Measurements from ENCODE around the gene BANF2. TPM values are rescaled to one million over a fixed set of nuclear protein-coding genes. Genes with fewer than 3 reads are reported as not detected.

Gene BANF2
- polyA plus RNA-seq, 3 donors, result not detected

GRCh38 chr20:17678886-17679285 is 20.9 kb upstream of the BANF2 start:
- Mint-ChIP-seq H3K9me3 (no peaks in the 10 kb centered on the region), H3K27ac (peak overlapping the region in 4 of 7 donors; percentile 5 to 70 (median 42)), H3K4me1 (peaks cover 40% of the 10 kb centered on the region), H3K36me3 (peaks cover 41 to 48% of the 10 kb centered on the region in 2 donors), H3K4me3 (no peak overlapping the region), H3K27me3 (ENCODE audit: low read depth in 3 of 3) (no peaks in the 10 kb centered on the region)
- Histone ChIP-seq H2AFZ (ENCODE audit: insufficient read depth, low read depth, low read length, poor library complexity, severe bottlenecking) (no peak overlapping the region), H3K4me3 (replicated peaks in 1 of 3; ENCODE audit: low read depth in 2 of 3, low read length in 3 of 3) (no peak overlapping the region), H3K36me3 (replicated peaks in 1 of 2; ENCODE audit: control insufficient read depth in 1 of 2, insufficient read depth in 2 of 2, low read length in 2 of 2) (peaks cover 19 to 48% of the 10 kb centered on the region in 2 donors), H3K9ac (ENCODE audit: insufficient read depth, low read length, poor library complexity, severe bottlenecking) (no peak overlapping the region), H4K20me1 (ENCODE audit: insufficient read depth, low read length) (peaks cover 38% of the 10 kb centered on the region), H3K4me1 (ENCODE audit: control insufficient read depth in 1 of 2, insufficient read depth in 2 of 2, low read length in 2 of 2) (peaks cover 19 to 22% of the 10 kb centered on the region in 2 donors), H3K9me3 (replicated peaks in 1 of 2; ENCODE audit: control insufficient read depth in 1 of 2, insufficient read depth in 1 of 2, low read length in 2 of 2) (no peaks in the 10 kb centered on the region), H3K4me2 (replicated peaks; ENCODE audit: extremely low read depth, low read length, poor library complexity, severe bottlenecking) (no peak overlapping the region), H3K79me2 (ENCODE audit: insufficient read depth, low read length) (peaks cover 71% of the 10 kb centered on the region), H3K27ac (ENCODE audit: low read depth in 1 of 2, low read length in 2 of 2) (peak overlapping the region in 1 of 2 donors; percentile 86), H3K27me3 (ENCODE audit: control insufficient read depth in 2 of 2, insufficient read depth in 2 of 2, low read length in 2 of 2) (no peaks in the 10 kb centered on the region)
- TF ChIP-seq, protein P1, sequence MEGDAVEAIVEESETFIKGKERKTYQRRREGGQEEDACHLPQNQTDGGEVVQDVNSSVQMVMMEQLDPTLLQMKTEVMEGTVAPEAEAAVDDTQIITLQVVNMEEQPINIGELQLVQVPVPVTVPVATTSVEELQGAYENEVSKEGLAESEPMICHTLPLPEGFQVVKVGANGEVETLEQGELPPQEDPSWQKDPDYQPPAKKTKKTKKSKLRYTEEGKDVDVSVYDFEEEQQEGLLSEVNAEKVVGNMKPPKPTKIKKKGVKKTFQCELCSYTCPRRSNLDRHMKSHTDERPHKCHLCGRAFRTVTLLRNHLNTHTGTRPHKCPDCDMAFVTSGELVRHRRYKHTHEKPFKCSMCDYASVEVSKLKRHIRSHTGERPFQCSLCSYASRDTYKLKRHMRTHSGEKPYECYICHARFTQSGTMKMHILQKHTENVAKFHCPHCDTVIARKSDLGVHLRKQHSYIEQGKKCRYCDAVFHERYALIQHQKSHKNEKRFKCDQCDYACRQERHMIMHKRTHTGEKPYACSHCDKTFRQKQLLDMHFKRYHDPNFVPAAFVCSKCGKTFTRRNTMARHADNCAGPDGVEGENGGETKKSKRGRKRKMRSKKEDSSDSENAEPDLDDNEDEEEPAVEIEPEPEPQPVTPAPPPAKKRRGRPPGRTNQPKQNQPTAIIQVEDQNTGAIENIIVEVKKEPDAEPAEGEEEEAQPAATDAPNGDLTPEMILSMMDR (IDR thresholded peaks at IDR 0.05), result no peak
- no CpG with 5 or more reads among the region's 3 CpGs for WGBS (ENCODE audit: insufficient coverage)
- intact Hi-C loops (cut with micrococcal nuclease), result no loop called here
- no peak for DNase-seq

- Histone ChIP-seq H3K27ac (ENCODE audit: low read depth in 1 of 2, low read length in 2 of 2) (peak overlapping the region; percentile 86 to 88), H3K4me3 (replicated peaks in 1 of 3; ENCODE audit: low read depth in 2 of 3, low read length in 3 of 3) (peak overlapping the region; percentile 88 to 91 (median 90)), H3K36me3 (replicated peaks in 1 of 2; ENCODE audit: control insufficient read depth in 1 of 2, insufficient read depth in 2 of 2, low read length in 2 of 2) (peaks cover 19 to 43% of the 10 kb centered on the region in 2 donors), H3K4me1 (ENCODE audit: control insufficient read depth in 1 of 2, insufficient read depth in 2 of 2, low read length in 2 of 2) (peaks cover 19 to 22% of the 10 kb centered on the region in 2 donors), H3K4me2 (replicated peaks; ENCODE audit: extremely low read depth, low read length, poor library complexity, severe bottlenecking) (peak overlapping the region; percentile 83), H3K27me3 (ENCODE audit: control insufficient read depth in 2 of 2, insufficient read depth in 2 of 2, low read length in 2 of 2) (no peaks in the 10 kb centered on the region), H3K79me2 (ENCODE audit: insufficient read depth, low read length) (peaks cover 58% of the 10 kb centered on the region), H2AFZ (ENCODE audit: insufficient read depth, low read depth, low read length, poor library complexity, severe bottlenecking) (peak overlapping the region; percentile 69), H3K9me3 (replicated peaks in 1 of 2; ENCODE audit: control insufficient read depth in 1 of 2, insufficient read depth in 1 of 2, low read length in 2 of 2) (no peaks in the 10 kb centered on the region), H4K20me1 (ENCODE audit: insufficient read depth, low read length) (peaks cover 28% of the 10 kb centered on the region), H3K9ac (ENCODE audit: insufficient read depth, low read length, poor library complexity, severe bottlenecking) (peak overlapping the region; percentile 87)
- Mint-ChIP-seq H3K36me3 (peaks cover 35 to 37% of the 10 kb centered on the region in 2 donors), H3K4me3 (peak overlapping the region; percentile 87 to 90), H3K27me3 (ENCODE audit: low read depth in 3 of 3) (peaks cover under 1 to 4% (median 2%) of the 10 kb centered on the region in 3 donors), H3K9me3 (no peaks in the 10 kb centered on the region), H3K4me1 (peaks cover 36% of the 10 kb centered on the region), H3K27ac (peak overlapping the region; percentile 92 to 95 (median 94))
- WGBS (ENCODE audit: insufficient coverage), result 10% methylated on average over 22 of the region's 27 CpGs
- intact Hi-C loops (cut with micrococcal nuclease), result loop anchor here (5.0 to 10.0 kb wide), 3 partner anchors 115 to 287 kb away; partner anchors contain the start of genes MGME1 (in 2 of the 2) and SNX5 (in 2 of the 2)
- TF ChIP-seq, protein P1 (IDR thresholded peaks at IDR 0.05), result no peak
- DNase-seq, result peak; percentile 59 to 88 (median 68)
These were observed 19.6 kb upstream of the BANF2 start for GRCh38 chr20:17679941-17680835.
